AG10803 (cell line): ENCODE data around the gene ZSCAN21.
"Not testable (repeated sequence)": the region's sequence is repeated elsewhere in the genome, so short reads cannot be mapped to it uniquely, and the experiment has no call there.

Experiments used
- DNase-seq: peaks from one replicate; pipeline ENCODE4 v3.0.0; 2010; ENCODE audit warnings: low read depth
- H3K4me3 ChIP-seq: 2 replicates; pipeline ENCODE4 v1.5.1; 2011; ENCODE audit warnings: mild to moderate bottlenecking, low read length, control low read depth
- TF ChIP-seq, protein P1 (sequence below): conservative IDR thresholded peaks from 2 replicates; pipeline ENCODE4 v1.5.1; 2011; ENCODE audit warnings: mild to moderate bottlenecking, low read length, control low read depth, inconsistent platforms

The ZSCAN21 gene

GRCh38 chr7:100049441-100050291, at the start of gene ZSCAN21:
Gene ZSCAN21 (plus strand): TSS chr7:100049774. CDS start chr7:100057007, 7,233 bp downstream.
- peak; percentile 74 for DNase-seq
- TF ChIP-seq, protein P1, sequence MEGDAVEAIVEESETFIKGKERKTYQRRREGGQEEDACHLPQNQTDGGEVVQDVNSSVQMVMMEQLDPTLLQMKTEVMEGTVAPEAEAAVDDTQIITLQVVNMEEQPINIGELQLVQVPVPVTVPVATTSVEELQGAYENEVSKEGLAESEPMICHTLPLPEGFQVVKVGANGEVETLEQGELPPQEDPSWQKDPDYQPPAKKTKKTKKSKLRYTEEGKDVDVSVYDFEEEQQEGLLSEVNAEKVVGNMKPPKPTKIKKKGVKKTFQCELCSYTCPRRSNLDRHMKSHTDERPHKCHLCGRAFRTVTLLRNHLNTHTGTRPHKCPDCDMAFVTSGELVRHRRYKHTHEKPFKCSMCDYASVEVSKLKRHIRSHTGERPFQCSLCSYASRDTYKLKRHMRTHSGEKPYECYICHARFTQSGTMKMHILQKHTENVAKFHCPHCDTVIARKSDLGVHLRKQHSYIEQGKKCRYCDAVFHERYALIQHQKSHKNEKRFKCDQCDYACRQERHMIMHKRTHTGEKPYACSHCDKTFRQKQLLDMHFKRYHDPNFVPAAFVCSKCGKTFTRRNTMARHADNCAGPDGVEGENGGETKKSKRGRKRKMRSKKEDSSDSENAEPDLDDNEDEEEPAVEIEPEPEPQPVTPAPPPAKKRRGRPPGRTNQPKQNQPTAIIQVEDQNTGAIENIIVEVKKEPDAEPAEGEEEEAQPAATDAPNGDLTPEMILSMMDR = peak; percentile 26
- peak within 1 kb of the TSS; percentile 97 for H3K4me3 ChIP-seq

DNA sequence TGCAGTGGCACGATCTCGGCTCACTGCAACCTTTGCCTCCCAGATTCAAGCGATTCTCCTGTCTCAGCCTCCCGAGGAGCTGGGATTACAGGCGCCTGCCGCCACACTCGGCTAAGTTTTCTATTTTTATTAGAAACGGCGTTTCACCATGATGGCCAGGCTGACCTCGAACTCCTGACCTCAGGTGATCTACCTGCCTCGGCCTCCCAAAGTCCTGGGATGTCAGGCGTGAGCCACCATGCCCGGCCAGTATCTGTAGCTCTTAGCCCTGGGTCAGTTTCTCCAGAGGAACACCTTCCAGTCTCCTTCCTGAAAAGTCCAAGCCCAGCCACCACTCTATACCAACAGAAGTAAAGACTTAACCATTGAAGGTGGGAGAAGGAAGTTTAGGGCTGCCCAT, 49.3 kb upstream of the ZSCAN21 start:
- no peak overlapping the region for H3K4me3 ChIP-seq
- no peak for DNase-seq
- TF ChIP-seq, protein P1 = no peak

DNA sequence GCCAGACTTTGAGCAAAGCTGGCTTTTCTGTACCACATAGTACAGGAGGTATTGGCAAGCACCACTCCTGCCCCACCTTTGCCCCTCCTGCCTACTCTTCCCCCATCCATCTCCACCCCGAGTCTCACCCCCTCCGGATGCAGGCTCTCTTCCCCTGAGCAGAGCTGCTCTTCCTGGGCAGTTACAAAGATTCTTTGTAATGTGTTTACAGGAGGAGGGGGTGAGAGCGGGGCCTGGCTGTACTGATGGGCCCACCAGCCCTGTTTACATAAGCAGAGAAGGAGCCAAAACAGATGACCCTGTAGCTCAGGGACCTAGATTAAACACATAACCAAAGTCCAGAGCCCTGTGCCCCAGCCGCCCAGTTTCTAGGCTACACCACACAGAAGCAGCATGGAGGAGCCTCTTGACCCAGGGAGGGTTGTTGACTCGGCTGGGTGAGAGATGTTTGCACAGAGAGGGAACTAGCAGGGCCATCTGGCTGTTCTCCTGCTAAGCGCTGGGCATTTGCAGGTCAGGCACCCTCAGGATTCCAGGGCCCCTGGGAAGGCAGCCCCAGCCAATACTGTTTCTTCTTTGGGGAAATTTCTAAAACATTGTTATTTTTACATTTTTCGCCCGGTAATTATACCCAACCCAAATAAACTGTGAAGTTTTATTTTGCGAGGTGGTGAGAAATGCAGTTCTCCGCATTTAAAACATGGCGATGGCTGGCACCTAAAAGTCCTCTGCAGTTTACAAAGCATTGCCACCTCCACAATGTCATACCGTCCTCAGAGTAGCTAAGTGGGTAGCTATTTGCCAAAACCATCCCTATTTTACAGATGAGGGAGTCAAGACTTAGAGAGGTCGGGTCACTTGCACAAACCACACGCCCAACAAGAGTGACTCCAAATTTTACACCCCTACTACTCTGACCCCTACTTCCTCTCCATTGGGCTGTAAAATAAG, 45.6 kb upstream of the ZSCAN21 start:
- TF ChIP-seq, protein P1 = no peak
- H3K4me3 ChIP-seq = no peak overlapping the region
- DNase-seq = no peak

- TF ChIP-seq, protein P1 = no peak
- no peak for DNase-seq
- no peak overlapping the region for H3K4me3 ChIP-seq
These were observed 41.7 kb upstream of the ZSCAN21 start for GRCh38 chr7:100007887-100008286.

DNA sequence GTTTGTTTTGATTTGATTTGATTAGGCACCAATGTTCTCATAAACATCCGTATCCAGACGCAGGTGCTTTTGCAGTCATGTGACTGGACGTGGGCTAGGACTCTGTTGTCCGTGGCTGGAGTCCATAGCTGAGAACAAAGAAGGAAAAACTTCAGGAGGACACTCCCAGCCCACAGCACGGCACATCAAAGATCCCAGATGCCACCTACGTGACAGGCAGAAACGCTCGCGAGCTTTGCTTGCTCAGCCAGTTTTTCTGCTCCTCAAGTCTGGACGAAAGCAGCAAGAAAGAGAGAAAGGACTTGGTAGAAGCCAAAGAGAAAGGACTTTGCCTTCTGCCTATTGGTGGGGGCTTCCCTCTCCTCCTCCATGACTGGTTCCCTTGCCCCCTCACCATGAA, 41.0 kb upstream of the ZSCAN21 start:
- H3K4me3 ChIP-seq = no peak overlapping the region
- no peak for DNase-seq
- TF ChIP-seq, protein P1 = no peak

- DNase-seq, H3K4me3 ChIP-seq: not testable (repeated sequence)
These were observed 39.6 kb upstream of the ZSCAN21 start for GRCh38 chr7:100009952-100010351.

DNA sequence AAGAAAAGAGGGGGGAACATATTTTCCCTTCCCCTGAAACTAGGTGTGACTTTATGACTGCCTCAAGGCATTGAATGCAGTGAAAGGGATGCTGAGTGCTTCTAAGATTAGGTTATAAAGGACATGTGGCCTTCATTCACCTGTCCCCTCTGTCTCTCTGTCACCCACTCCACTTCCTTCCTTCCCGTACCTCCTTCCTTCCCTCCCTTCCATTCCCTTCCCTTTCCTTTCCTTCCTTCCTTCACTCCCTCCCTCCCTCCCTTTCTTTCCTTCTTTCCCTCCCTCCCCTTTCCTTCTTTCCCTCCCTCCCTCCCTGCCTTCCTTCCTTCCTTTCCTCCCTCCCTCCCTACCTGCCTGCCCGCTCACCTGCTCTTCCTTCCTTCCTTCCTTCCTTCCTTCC, 38.7 kb upstream of the ZSCAN21 start:
- H3K4me3 ChIP-seq = no peak overlapping the region
- TF ChIP-seq, protein P1 = no peak
- no peak for DNase-seq
